ENCODE measurements around the gene AUTS2.
A peak's percentile ranks its signal among the peaks of the same experiment; 100 is the strongest.

Gene AUTS2

DNA sequence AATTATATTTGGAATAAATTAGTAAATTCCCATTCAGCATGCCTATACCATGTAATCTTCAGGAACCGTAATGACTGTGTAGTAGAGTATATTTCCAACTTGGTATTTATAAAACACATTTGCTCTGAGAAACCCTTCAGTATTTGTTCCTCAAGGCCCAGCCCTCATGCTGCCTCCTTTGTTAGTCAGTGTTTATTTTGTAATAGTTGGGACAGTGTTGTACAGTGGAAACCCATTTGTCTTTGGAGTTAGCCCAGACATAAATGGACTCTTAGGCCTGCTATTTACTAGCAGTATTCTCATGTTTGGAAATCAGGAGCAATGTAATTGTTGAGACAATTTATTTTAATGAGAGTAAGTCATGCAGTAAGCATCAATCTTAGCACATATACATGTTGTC is 686.9 kb downstream of the AUTS2 start:
- no peak for DNase-seq

DNA sequence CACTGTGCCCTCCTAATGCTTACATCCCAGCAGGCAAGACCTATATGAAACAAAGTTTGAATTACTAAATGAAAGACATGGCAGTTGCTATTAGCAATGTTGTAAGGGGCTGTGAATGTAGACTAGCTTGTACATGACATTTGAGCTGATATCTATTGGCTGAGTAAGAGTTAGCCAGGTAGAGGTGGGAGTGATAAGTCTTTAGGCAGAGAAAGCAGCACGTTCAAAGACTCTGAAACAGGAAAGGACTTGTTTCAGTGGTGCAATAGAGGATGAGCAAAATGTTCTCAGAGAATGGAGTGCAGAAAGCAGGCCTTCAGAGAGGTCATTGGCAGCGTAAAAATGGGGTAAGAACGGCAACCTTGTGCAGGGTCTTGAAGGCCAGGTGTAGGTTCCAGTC is 687.6 kb downstream of the AUTS2 start:
- DNase-seq = no peak

DNA sequence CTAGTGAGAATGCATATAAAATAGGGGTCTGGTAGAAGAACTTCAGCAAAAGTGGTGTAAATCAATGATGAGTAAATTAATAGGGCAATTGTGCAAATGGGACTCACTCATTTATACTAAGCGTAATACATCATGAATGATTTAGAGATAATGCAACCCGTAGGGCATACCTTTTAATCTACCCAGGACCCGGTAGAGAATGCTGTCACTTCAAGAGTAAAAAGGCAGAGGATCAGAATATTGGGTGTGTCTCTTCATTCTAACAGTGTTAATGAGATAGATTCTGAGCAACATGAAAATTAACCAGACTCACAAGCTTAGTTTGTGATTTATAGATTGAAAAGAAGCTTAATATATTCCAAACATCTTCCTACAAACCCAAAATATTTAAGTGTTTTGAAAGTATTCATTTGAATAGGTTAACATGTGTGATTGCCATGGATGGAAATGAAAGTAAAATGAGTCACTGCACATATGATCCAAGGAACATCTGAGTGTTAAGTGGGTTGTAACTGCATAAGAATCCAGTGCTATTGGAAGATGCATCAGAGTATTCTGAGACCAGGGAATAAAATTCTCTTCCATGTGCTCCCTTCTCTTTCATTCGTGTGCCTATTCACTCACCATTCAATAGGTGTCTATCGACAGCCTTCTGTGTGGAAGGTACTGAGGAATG is 690.6 kb downstream of the AUTS2 start:
- DNase-seq = no peak

DNA sequence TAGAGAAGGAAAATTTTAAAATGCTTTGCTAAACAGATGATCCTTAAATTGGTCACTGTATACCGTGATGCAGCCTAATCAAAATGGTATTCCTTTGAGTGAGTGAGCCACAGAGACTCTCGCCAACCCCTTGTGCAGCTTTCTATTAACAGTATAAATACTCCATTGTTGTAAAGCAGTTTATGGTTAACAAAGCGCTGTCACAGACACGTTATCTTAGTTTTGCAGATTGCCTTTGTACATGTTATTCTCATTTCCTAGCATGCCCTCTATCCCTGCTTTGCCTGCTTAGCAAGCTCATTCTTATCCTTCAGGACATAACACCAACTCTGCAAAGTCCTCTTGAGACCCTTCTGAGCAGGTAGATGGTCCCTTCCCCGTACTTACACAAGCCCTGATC is 694.4 kb downstream of the AUTS2 start:
- DNase-seq = no peak

DNA sequence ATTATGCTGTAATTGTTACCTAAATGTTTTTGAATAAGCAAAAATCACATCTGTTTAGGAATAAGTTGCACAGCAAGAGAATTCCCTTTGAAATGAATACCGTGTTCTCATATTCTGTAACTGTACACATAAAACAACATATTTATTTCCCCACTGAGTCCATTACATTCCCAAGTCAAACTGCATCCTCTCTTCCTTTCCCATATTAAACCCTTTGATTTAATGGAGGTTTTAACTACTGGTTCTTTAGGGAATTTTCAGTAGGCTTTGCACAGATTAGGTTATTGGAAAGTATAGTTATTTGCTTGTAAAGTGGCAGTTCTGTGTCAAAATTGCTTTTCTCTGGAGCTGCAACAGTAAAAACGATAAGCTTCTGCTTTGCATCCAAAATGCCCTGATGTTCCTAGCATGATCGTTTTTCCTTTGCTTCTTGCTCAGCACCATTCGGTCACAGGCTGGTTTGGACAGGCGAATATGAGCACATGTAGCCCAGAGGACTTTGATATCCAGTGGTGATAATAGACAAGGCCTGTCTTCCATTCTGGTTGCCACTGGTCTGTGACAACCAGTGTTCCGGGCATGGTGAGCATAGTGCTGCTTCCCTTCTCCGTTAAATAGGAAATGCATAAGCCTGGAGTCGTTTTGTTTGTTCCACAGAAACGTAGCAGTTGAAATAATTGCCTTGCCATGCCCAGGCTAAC is 696.1 kb downstream of the AUTS2 start:
- no peak for DNase-seq

DNA sequence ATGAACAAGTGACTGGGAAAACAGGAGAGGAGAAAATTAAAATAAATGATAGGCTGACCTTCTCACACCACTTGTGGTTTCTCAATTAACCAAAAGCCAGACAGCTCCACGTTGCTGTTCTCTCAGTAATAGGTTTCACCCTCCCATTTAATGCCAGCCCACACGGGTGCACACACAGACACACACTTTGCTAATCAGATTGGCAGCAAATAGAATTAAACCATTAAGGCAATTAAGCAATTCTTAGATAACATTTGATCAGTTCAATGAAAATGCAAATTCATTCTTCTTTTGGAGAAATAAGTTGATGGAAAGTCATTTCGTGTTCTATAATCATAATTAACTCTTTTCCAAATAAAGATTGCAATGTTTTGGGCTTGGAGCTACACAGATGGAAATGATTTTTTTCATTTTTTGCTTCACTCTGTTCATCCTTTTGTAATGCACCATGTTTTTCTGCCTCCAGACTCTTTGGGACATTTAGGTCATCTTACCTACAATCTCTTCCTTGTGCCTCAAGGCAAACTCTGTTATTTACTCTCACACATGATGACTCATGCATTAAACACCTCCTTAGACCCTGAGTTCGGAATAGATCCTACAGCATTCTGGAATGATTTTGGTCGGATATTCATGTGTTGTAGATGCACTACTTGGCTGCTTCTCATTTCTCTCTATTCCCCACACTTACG is 700.7 kb downstream of the AUTS2 start:
- DNase-seq = peak in 2 of 58 donors; percentile 0 to 19

DNA sequence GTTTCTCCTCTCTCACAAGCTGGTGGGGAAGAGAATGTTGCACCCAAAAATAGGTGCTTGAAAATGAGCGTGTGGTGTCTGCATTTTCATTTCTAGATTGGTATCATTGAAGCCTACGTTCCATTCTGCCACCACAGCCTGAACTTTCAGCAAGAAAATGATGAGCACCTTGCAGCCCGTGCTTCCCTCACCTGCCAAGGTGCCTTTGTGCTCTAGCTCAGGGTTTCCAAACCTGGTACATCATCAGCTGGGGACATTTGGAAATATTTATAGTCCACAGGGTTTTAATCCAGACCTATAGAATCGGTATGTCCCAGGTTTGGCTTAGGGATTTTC is 701.2 kb downstream of the AUTS2 start:
- DNase-seq = peak in 1 of 58 donors; percentile 1

DNA sequence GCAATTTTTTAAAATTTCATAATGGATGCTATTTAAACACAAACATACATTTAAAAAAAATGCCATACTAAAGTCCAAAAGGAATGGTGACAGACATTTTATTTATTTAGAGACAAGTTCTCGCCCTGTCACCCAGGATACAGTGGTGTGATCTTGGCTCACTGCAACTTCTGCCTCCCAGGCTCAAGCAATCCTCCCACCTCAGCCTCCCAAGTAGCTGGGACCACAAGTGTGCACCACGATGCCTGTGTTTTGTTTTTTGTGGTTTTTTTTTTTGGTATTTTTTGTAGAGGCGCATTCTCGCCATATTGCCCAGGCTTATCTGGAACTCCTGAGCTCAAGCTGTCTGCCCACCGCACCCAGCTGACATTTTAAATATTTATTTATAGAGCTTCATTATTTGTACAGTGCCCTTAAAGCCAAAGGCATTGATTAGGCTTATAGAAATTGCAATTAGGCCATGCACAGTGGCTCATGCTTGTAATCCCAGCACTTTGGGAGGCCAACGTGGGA is 703.5 kb downstream of the AUTS2 start:
- DNase-seq = no peak

DNA sequence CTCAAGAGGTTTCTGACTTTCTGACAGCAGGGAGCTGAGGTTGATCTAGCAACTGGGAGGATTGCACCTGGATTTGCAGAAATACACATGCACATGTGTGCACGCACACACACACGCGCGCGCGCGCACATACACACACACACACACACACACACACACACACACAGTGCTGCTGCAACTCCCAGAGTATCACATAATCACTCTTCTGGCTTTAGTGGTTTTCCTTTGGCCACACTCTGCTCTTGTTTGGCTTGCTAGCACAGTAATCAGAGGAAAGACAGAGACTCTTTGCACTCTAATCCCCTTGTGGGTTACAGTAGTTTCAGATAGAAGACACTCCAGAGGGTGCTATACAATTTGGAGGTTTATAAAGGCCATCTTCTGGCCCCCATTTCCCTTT is 705.0 kb downstream of the AUTS2 start:
- no peak for DNase-seq

DNA sequence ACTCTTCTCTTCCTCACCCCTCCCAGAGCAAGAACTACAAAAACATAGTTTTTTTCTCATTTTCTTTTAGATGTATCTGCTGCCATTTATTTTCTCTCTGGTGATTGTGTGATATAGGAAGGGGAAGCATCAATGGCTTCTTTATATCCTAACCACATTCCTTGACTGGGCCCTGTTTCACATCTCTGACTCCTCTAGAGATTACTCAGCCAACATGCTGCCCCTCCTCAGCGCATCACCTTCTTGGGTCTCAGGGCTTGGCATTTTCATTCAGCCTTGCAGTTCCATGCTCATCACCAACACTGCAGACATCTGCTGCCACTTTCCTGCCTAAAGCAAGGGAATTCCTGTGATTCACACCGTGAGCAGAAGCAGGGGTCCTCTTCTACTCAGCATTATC is 705.5 kb downstream of the AUTS2 start:
- no peak for DNase-seq

DNA sequence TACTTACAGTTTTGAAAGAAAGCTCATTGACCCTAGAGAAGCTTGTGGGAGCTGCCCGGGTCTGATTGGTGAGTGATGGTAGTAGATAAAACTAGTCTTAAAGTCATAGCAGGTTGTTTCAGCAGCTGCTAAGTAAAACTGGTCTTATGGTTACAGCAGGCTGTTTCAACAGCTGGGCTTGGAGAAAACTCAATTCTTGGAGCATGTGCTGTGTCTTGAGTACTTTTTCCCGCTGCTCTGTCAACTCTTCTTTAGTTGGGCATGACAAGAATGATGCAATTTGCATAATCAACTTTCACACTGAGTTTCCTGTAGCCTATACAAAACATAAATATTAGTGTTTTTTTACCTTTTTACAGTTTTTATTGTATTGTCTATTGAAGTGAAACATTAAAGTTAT is 707.9 kb downstream of the AUTS2 start:
- no peak for DNase-seq

DNA sequence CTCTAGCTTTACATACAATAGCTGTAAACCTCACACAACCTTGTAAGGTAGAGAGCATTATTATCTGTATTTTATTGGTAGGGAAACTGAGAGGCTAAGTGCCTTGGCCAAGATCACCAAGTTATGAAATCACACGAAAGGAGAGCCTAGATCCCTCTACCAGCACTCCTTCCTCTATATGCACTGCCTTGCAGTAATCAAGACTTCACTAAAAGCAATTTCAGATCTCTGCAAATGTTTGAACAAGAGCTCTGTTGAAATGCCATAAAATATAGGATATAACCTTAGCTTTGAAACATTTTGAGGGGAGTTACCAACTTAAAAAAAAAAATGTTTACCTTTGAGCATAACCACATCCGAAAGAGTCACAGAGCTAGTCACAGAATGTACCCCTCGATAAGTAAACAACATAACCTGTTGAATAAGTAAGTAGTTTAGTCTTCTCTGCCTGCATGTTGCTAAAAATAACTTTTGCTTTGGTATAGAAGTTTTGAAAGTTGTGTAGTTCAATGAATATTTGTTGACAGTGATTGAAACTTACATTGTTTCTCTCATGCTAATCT is 709.4 kb downstream of the AUTS2 start:
- DNase-seq = no peak

DNA sequence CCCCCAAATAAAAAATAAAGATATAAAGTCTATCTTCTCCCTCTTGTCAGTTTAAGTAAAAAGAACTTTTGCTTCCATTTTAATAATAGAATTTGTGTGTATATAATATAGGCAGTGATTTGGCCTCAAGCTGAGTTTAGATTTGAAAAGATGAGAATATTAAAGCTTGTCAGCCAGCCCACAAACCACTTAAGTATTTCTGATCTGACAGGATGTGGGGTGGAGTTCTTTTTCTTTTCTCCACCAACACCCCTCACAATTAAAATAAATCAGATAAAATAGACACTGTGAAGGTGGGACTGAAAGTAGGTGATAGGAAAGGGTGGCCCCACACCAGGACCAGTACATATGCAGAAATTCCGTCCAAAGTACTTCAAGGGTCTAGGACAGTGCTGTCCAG is 714.1 kb downstream of the AUTS2 start:
- DNase-seq = no peak

DNA sequence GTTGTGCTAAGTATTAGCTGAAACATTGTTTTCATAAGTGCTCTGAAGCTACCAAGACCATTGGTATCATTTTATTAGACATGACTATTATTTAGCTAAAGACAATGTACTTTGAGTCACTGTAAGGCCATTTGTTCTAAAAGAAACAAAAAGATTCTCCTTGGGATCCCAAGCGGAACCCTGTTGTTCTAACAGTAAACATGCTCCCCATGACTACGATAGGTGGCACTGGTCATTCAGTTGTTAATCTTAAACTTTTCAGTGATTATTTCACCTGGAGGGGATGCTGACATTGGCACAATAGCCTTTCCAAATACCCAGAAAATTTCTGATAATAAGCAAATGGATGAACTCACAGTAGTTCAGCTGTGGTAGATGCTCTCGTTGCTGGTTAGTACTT is 715.0 kb downstream of the AUTS2 start:
- no peak for DNase-seq

DNA sequence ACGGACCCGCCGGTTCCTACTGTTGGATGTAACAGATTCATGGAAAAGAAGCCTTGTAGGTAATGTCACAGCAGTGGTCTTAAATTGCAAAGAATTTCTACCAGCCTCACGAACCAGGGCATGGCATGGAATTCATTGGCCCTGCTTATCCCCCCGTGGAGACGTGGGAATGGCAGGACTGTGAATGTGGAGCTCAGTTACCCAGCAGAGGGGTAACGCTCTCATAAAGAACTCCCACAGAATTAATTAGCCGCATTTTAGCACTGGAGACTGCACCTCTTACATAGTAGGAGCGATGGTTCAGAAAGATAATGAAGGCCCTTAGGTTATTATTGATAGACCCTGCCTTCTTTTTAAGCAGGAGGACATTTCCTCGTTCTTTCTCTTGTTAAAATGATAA is 715.4 kb downstream of the AUTS2 start:
- DNase-seq = no peak

DNA sequence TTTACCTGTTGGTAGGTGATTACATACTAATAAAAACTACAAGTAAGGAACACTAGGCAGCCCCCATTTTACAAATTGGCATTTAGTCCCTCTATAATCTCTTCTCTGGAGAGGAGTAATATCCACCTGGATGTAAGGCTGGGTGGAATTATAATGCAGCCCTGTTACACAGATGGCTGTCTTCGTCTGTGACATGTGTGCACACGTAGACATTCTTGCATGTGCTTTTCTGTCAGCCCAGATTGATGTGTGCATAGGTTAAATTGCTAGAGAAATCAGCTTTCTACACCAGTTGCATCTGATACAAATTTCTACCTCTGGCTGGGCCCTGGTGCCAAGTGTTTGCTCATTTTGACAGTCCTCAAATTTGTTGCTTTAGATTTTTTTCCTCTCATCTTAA is 715.9 kb downstream of the AUTS2 start:
- no peak for DNase-seq

DNA sequence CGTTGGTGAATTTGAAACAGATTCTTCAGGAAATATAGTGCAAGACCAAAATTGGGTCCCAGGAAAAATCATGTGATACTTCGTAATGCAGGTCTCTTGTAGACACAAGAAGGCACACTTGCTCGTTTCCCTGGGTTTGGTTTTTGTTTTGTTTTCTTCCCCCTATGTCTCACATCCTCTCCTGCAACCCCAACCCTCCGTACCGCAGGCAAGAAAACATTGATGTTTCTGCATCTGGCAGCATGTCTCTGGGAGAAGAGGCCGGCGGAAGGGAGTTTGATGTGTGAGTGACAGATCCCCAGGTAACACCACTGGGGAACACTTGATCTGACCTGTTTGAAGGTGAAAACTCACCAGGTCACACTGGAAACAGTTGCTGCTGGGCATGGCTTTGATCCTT is 718.5 kb downstream of the AUTS2 start:
- DNase-seq = no peak

DNA sequence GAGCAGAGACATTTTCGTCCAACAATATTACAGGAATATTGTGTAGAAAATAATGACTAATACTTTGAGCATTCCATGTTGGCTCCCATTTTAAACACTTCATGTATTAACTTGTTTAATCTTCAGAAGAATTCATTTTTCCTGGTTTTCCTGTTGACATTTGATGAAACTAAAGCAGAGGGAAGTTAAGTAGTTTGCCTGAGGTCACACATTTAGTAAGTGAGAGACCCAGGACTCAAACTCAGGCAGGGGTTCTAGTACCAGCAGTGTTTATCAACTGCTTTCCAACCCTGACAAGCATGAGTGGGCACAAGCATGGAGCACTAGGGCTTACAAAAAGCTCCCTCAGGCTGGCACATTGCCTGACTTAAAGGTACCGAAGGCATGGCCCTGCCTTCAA is 719.1 kb downstream of the AUTS2 start:
- DNase-seq = no peak

DNA sequence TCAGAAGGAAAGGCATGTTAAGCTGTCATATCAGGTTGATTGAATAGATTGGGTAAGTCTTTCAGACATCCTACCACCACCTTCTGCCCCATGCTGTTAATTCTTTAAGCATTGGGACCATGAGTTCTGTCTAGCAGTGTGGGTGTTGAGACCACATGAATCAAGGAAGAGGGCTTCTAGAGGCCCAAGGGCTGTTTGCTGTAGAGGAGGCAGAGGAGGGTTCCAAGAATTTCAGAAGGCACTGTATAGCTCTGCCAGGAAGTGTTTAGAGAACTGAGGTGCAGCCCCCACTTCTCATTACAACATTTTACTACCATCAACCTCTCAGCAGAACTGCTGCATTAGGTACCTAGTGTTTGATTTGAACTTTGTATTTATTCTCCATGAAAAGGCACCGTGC is 720.2 kb downstream of the AUTS2 start:
- no peak for DNase-seq

DNA sequence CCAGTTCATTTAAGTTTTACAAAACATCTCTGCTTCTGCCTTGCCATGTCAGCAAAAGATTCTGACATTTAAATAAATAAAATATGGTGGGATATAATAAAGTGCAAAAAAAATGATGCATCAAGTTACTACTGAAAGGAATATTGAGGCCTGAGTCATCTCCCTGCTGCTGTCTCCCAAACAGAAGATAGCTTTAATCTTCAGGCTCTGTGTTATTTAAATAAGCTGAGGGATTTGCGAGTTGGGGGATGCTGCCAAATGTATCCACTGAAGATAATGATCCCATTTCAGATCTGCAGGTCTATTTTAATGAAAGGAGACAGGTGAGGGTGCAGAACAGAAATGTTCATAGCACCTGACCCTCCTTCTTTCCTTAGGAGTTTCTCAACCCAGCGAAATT is 720.8 kb downstream of the AUTS2 start:
- DNase-seq = no peak

DNA sequence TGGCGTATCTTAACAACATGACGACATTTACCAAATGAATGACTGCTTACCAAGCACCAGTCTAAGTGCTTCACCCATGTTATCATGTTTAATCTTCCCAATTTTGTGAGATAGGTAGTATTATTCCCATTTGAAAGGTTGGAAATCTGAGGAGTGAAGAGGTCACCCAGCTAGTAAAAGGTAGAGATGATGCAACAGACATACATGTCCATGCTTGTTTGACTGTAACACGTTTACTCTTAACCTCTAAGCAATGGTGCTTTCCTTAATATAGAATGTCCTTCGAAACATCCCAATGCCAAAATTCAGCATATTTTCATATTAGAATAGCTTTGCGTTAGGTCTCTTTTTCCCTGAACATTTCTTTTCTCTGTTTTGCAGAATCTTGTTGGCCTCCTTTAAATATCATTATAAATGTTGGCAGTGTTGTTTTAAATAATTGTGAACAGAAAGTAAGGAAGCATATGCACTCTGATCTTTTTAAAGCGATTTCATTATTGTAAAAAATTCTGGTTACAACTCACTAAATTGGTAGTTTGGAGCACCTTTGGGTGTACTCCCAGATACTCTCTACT is 722.8 kb downstream of the AUTS2 start:
- no peak for DNase-seq

DNA sequence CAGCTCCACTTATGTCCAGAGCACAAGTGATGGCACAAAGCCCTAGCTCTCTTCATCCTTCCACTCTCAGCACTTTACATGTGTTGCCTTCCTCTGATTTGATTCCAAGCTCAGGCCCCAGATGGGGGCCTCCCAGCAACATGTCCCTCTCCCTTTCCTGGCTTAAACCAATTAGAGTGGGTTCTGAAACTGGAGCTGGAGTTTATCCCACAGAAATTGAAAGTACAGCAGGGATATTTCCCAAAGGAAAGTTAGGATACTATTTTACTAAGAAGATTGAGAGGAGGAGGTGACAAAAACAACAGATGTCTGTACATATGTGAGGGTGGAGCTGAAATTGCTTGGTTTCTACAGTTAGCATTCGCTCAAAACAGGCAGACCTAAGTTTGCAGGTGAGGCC is 724.6 kb downstream of the AUTS2 start:
- DNase-seq = peak in 1 of 58 donors; percentile 13

Measured in anterior cingulate cortex (tissue), 58 donors.